Activated gamma-delta T cell treated with Interleukin-2 at 50 U/mL for 16 hours (primary cell): ENCODE results near the gene PARL.
"Not testable (repeated sequence)": the region's sequence is repeated elsewhere in the genome, so short reads cannot be mapped to it uniquely, and the experiment has no call there.

Experiments used
- DNase-seq: peaks from one replicate; pipeline ENCODE4 v3.0.0-alpha.2; 2020

The PARL gene

GRCh38 chr3:183816681-183817510 is 67.8 kb downstream of the PARL start:
- no peak for DNase-seq

DNA sequence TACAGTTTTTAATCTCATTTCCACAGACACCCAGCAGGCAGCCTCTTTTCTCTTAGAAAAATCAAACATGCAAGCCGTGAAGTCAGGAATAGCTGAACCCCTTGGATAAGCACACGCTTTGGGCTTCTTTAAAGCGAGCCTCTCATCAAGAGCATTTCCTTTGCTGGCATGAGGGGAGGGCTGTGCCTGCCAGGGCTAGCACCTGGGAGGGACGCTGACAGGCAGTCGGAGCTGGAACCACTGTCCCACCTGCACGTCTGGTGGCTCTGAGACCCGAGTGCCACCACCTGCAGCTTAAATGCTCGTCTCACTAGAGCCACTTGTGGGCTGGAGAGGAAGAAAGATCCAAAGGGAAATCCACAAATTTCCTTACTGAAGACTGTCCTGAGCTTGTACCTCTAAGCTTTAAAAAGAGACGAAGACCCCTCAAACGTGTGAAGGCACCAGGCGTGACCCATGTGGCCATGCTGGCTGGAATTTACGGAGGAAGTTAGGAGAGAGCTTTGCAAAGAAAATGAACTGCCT is 68.7 kb downstream of the PARL start:
- DNase-seq = no peak

DNA sequence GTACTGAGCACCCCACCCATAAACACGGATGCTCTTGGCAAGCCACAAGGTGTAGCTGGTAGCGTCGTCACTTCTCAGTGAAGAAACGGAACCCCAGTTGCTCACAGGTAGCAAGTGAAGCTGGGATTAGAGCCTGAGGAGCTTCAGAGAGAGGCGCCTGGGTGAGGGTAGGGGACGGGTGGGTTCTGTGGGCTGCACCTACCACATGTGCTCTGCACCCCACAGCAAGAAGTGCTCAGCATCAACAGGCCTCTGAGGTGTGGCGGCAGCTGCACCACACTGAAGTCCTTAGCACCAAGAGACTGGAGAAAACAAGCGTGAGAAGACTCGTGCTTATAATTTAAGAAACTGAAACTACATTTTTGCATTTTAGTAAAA is 69.1 kb downstream of the PARL start:
- DNase-seq = no peak

DNA sequence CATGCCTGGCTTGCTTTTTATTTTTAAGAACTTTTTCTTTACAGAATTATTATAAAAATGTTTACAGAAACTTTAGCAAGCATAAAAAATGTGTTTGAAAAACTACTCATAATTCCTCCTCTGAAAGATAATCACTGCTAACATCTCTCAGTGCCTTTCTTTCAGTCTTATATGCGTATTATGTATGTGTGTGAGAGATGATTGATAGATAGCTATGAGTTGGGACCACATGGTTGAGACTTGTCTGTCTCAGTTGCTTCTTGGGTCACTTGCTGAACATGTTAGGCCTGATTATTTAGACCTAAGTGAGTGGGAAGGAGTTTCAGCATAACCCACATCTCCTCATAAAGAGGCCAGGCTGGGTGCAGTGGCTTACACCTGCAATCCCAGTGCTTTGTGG is 70.4 kb downstream of the PARL start:
- no peak for DNase-seq

GRCh38 chr3:183812761-183813445 is 71.8 kb downstream of the PARL start:
- no peak for DNase-seq

GRCh38 chr3:183811638-183812037 is 73.0 kb downstream of the PARL start:
- no peak for DNase-seq

DNA sequence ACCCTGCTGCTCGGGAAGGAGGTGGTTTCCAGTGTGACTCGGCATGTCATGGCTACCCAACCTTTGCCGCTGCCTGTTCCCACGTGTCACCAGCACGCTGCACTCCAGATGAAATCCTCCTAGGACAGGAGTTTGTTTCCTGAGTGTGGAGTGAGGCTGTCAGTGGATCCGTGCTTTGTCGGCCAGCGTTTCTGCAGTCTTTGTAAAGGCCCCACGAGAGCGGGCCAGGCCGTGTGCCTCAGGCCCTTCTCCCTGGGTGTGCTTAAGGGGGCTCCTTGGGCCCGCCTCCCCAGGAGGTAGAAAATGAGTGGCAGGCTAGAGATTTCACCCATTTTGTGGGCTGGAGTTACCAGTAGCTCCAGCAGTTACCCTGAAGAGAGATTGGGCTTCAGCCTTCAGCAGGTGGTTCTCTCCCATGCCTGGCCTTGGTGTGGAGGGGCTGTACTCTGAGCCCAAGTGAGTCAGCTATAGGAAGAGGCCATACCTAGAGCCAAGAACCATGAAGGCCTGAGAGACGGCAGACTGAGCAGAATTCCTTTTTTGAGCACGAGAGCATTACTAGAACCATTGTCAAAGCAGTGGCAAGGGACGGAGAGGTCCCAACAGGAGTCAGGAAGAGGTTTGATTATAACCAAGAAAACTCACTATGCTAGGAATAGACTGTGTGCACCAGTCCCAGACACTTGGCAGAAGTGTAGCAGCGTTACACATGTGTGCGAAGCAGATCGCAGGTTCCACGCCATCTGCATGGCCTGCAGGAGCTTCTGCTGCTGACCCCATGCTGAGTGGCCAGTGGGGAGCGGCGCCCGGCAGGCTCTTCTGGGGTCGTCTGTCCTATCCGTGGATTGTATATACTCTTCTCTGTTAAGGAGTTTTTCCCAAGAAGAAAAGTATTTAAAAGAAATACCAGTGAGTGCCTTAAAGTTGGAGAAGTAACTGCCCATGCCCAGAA is 73.8 kb downstream of the PARL start:
- no peak for DNase-seq

GRCh38 chr3:183809270-183809669 is 75.4 kb downstream of the PARL start:
- no peak for DNase-seq

DNA sequence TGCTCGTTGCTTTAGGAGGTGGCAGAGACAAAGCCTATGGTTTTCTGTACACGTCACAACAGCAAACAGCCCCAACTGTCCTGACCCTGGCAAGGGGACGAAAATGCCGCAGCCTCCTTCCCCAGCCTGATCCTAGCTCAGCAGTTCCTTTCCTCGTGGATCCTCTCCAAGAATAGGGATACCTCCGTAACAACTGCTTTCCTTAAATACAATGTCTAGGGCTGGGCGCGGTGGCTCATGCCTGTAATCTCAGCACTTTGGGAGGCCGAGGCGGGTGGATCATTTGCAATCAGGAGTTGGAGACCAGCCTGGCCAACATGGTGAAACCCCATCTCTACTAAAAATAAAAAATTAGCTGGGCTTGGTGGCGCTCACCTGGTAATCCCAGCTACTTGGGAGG is 76.3 kb downstream of the PARL start:
- DNase-seq = no peak

DNA sequence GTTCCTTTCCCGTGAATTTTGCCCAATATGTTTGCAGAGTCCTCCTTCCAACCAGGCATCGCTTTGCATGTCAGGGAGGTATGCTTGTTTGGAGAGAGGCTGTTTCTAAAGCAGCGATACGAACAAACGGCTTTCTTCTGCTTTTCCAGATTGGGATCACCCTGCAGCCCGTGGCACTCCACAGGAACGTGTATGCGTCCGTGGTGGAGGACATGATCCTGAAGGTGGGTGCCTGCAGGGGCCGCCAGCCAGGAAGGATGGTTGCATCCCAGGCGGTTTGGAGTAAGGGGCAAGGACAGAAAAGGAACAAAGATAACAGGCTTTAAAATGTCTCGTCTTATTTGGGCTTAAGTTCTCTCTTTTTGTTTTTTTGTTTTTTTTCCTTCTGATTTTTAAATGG is 76.8 kb downstream of the PARL start:
- DNase-seq = no peak

DNA sequence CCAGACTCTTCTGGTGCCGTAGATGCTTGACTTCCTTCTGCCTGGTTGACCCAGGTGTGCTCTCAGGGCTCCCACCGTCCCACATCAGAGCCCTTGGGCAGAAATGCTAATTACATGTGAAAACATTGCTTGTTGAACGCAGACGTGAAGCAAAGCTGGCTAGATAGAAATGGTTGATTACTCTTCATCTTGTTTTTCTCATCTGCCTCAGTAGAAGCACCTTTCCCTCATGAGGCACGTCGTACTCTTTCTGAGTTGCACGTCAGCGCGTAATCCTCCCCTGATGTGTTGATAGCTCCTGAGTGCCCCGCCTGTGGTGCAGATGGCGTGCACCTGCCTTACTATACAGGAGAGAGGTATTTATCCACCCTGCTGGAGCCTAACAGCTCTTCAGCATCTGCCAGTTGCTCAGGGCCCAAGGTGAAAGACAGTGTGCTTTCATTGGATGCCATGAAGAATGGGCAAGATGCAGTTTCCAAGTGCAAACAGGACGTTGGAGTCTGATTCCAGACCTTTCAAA is 77.4 kb downstream of the PARL start:
- DNase-seq = no peak

DNA sequence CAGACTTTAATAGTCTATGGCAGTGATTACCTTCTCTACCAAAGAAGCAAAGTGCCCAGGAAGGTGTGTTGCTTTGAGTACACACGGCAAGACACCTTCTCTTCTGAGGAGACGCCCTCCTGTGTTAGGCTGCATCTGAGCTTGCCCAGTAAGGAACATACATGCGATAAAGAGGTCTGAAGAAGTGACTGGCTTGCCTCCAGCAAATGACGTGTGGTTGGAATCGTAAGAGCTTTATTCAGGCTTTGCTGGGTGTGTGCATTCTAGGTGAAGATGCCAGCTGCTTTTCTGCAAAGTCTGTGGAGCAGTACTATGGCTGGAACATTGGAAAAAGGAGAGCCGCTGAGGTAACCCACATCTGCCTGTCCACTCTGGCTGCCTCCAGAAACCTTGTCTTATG is 81.7 kb downstream of the PARL start:
- DNase-seq = no peak

DNA sequence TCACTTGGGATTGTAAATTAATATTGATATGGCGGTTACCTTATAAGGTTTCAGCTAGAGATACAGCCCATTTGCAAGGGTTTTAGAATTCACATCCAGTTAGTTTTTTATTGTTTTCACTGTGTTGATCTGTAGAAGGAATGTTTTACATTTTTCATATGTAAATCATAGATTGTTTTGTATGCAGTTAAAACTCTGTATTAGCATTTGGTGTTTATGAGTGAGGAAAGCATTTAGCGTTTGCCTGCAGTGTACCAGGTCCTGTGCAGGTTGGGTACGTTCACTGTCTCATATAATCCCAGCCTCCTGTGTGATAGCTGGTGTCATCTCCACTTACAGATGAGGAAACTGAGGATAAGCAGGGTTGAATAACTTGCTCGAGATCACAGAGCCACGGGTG is 83.1 kb downstream of the PARL start:
- no peak for DNase-seq

- DNase-seq = no peak
These were observed 84.3 kb downstream of the PARL start for GRCh38 chr3:183800243-183800863.

DNA sequence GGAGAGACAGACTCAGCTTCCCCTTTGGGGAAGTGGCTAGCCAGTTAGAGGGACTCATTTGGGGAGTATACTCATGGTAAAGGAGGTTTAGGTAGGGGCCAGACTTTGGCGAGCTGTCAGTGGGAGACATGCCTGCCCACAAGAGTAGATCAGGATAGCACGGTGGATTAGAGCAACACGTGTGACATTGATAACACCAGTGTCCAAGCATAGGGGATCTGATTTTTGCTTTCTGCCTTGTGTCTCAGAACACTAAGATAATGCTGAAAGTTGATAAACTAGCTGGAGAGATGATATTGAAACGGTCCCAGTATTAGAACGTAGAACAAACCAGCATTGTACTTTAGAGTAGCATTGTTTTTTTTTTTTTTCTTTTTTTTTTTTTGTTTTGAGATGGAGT is 85.2 kb downstream of the PARL start:
- DNase-seq = no peak

GRCh38 chr3:183797996-183798395 is 86.7 kb downstream of the PARL start:
- no peak for DNase-seq

DNA sequence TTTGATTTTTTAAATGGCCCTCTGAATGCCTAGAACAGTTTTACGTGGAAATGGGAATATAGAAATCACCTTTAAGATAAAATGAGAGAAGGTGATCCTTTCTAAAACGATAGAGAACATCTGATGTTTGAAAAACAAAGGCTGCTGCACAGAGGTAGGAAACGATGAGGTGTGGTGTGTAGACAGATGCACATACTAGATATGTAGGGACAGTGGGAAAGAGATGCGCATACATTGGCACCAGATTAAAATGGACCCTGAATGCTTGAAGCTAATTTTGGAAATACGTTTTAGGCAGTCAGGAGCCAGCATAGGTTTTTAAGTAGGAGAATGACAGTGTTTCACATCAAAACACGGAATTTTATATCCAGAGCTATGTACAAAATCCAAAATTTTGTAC is 88.3 kb downstream of the PARL start:
- no peak for DNase-seq

DNA sequence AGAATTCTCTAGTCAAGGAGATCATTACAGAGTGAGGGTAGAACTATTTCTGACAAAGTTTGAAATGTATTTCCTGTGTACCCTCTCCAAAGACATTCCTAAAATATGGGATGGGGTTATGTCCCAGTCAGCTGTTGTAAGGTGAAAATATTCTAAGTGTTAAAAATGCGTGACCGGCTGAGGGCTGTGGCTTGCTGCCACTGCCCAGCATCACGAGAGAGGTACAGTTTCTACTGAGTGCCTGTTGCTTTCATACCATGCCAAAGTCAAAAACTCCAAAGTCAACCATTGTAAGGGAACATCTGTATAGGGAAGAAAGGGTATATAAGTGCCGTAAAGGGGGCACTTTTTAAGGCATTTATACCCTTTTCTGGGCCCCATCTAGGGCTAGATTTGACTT is 90.2 kb downstream of the PARL start:
- no peak for DNase-seq

GRCh38 chr3:183792976-183793375 is 91.7 kb downstream of the PARL start:
- DNase-seq = no peak

- DNase-seq = no peak
These were observed 94.0 kb downstream of the PARL start for GRCh38 chr3:183790700-183791099.

GRCh38 chr3:183789826-183790225 is 94.9 kb downstream of the PARL start:
- DNase-seq = no peak

GRCh38 chr3:183784503-183784902 is 100.2 kb downstream of the PARL start:
- DNase-seq = not testable (repeated sequence)
